Liver (tissue), 9 donors: ENCODE data around the gene CCDC8. TPM values are rescaled to one million over a fixed set of nuclear protein-coding genes. Genes with fewer than 3 reads are reported as not detected.

Experiments used
- DNase-seq: peaks from one replicate; pipeline ENCODE4 v3.0.0-alpha.2; 2017; ENCODE audit warnings: low spot score
- H3K27ac ChIP-seq, 2 donors: one replicate each; pipeline ENCODE4 v1.7.0; 2013; ENCODE audit warnings: inconsistent platforms in 2 of 2, low read length in 2 of 2, control low read depth in 1 of 2, low read depth in 1 of 2, mild to moderate bottlenecking in 1 of 2
- H3K27me3 ChIP-seq, 4 donors: one replicate each; pipeline versions ENCODE4 v1.6.1 to v1.7.0; 2013; ENCODE audit warnings: low read length in 3 of 4, inconsistent platforms in 1 of 4, mild to moderate bottlenecking in 1 of 4, moderate library complexity in 1 of 4; ENCODE audit not compliant: control insufficient read depth in 4 of 4, insufficient read depth in 4 of 4
- H3K36me3 ChIP-seq, 4 donors: one replicate each; pipeline versions ENCODE4 v1.6.1 to v1.7.0; 2013; ENCODE audit warnings: low read length in 3 of 4, mild to moderate bottlenecking in 3 of 4, low read depth in 1 of 4, moderate library complexity in 1 of 4; ENCODE audit not compliant: control insufficient read depth in 4 of 4, insufficient read depth in 3 of 4
- H3K4me1 ChIP-seq, 4 donors: one replicate each; pipeline versions ENCODE4 v1.6.1 to v1.7.0; 2013; ENCODE audit warnings: low read length in 3 of 4, mild to moderate bottlenecking in 3 of 4, moderate library complexity in 1 of 4; ENCODE audit not compliant: control insufficient read depth in 4 of 4, insufficient read depth in 4 of 4
- H3K4me3 ChIP-seq, 3 donors: one replicate each; pipeline versions ENCODE4 v1.6.1 to v1.7.0; 2013; ENCODE audit warnings: low read length in 3 of 3, control low read depth in 1 of 3, low read depth in 1 of 3, mild to moderate bottlenecking in 1 of 3
- H3K9ac ChIP-seq, 2 donors: one replicate each; pipeline ENCODE4 v1.7.0; 2013; ENCODE audit warnings: low read length in 2 of 2, mild to moderate bottlenecking in 2 of 2, moderate library complexity in 2 of 2, control low read depth in 1 of 2, low read depth in 1 of 2
- H3K9me3 ChIP-seq, 4 donors: one replicate each; pipeline versions ENCODE4 v1.6.1 to v1.7.0; 2013; ENCODE audit warnings: low read length in 3 of 4; ENCODE audit not compliant: control insufficient read depth in 4 of 4
- ATF3 ChIP-seq: IDR thresholded peaks from 2 replicates; pipeline ENCODE4 v1.6.1; 2016; ENCODE audit warnings: antibody characterized with exemption
- FOXA2 ChIP-seq: IDR thresholded peaks from 2 replicates; pipeline ENCODE4 v1.6.1; 2016; ENCODE audit warnings: antibody characterized with exemption
- GABPA ChIP-seq, 2 donors: IDR thresholded peaks in 1 of 2; conservative IDR thresholded peaks in 1 of 2; 2 replicates each; pipeline ENCODE4 v1.6.1; 2016; ENCODE audit warnings: antibody characterized with exemption in 2 of 2, mild to moderate bottlenecking in 1 of 2, moderate library complexity in 1 of 2
- REST ChIP-seq: IDR thresholded peaks from 2 replicates; pipeline ENCODE4 v1.6.1; 2016; ENCODE audit warnings: antibody characterized with exemption, mild to moderate bottlenecking
- RXRA ChIP-seq, 2 donors: IDR thresholded peaks; 2 replicates each; pipeline ENCODE4 v1.6.1; 2017 to 2018; ENCODE audit warnings: antibody characterized with exemption in 2 of 2, mild to moderate bottlenecking in 1 of 2
- ZBTB33 ChIP-seq: IDR thresholded peaks from 2 replicates; pipeline ENCODE4 v1.6.1; 2016; ENCODE audit warnings: antibody characterized with exemption
- WGBS: extraction: QIAGEN DNeasy Blood & Tissue Kit; methylation state at CpG from one replicate; pipeline ENCODE4 v1.1.7; 2013; 5-methylcytosine and 5-hydroxymethylcytosine counted together
- polyA plus RNA-seq, 2 donors: library from polyadenylated mRNA; stranded (reverse) in 1 of 2; unstranded in 1 of 2; fragments of 200-250 nt in 1 of 2; fragments of >200 nt in 1 of 2; fragmentation: Nextera tagmentation in 1 of 2; extraction: Ambion mirVana in 1 of 2; gene quantifications; one replicate each; pipeline versions ENCODE4 v1.2.1 to v1.2.3, GENCODE V29; 2013 to 2015
- total RNA-seq, 2 donors: library from RNA; depleted of rRNA; stranded (reverse); fragments of >200 nt; gene quantifications; one replicate each; pipeline ENCODE4 v1.2.3, GENCODE V29; 2014
- donor health status: healthy.
- donor health status: healthy.
- donor health status: healthy.
- donor health status: healthy.
- donor health status: healthy.

The CCDC8 gene
- total and polyA plus RNA-seq, 4 donors, result 0.18 to 5.9 (median 0.62) TPM

GRCh38 chr19:46392837-46393236 lies 20.5 kb downstream of the CCDC8 start:
- Histone ChIP-seq H3K36me3 (peaks cover 0 to 32% (median 12%) of the 10 kb centered on the region in 4 donors), H3K27ac (no peak overlapping the region), H3K4me1 (no peaks in the 10 kb centered on the region), H3K9me3 (no peaks in the 10 kb centered on the region), H3K4me3 (no peak overlapping the region), H3K9ac (no peak overlapping the region), H3K27me3 (no peaks in the 10 kb centered on the region)
- no peak for DNase-seq
- 68% methylated on average over 4 of the region's 4 CpGs for WGBS
- TF ChIP-seq RXRA (IDR thresholded peaks at IDR 0.05) (no peak), ZBTB33 (no peak), REST (no peak), FOXA2 (no peak)

- H3K27ac ChIP-seq, result no peak overlapping the region
- H3K36me3 ChIP-seq, result peaks cover 0 to 37% (median 15%) of the 10 kb centered on the region in 4 donors
- no peaks in the 10 kb centered on the region for H3K9me3 ChIP-seq
- TF ChIP-seq GABPA (IDR thresholded peaks at IDR 0.05 in 1 of 2, conservative IDR thresholded peaks at IDR 0.05 in 1 of 2) (no peak), ATF3 (no peak), ZBTB33 (no peak)
- no peak for DNase-seq
- no peaks in the 10 kb centered on the region for H3K27me3 ChIP-seq
- no peak overlapping the region for H3K4me3 ChIP-seq
- no peak overlapping the region for H3K9ac ChIP-seq
- WGBS, result 81% methylated on average over 21 of the region's 21 CpGs
- H3K4me1 ChIP-seq, result no peaks in the 10 kb centered on the region
Observed at GRCh38 chr19:46392252-46392801, 21.0 kb downstream of the CCDC8 start.
